HEK293 (cell line): ENCODE data around the gene MYL3.

Experiments
- PRDM10 ChIP-seq: fragments of 450-650 bp; formaldehyde crosslinking; IDR thresholded peaks from 2 replicates; pipeline ENCODE4 v1.5.1; 2016; ENCODE audit warnings: missing biosample characterization, missing genetic modification characterization
- SETDB1 ChIP-seq: IDR thresholded peaks from one replicate; pipeline ENCODE4 v1.6.1; 2017; ENCODE audit warnings: mild to moderate bottlenecking, low read length, moderate library complexity, mixed read lengths; ENCODE audit not compliant: insufficient read length
- ZBTB21 ChIP-seq: fragments of 450-650 bp; formaldehyde crosslinking; IDR thresholded peaks from 2 replicates; pipeline ENCODE4 v1.5.1; 2017; ENCODE audit warnings: missing biosample characterization, missing genetic modification characterization
- ZBTB44 ChIP-seq: fragments of 450-650 bp; IDR thresholded peaks from 2 replicates; pipeline ENCODE4 v1.5.1; 2018; ENCODE audit warnings: missing biosample characterization, mild to moderate bottlenecking, missing genetic modification characterization
- ZBTB8A ChIP-seq: fragments of 450-650 bp; formaldehyde crosslinking; IDR thresholded peaks from 2 replicates; pipeline ENCODE4 v1.5.1; 2016; ENCODE audit warnings: missing biosample characterization, missing genetic modification characterization
- ZNF155 ChIP-seq: fragments of 450-650 bp; formaldehyde crosslinking; IDR thresholded peaks from 2 replicates; pipeline ENCODE4 v1.5.1; 2016; ENCODE audit warnings: missing biosample characterization, missing genetic modification characterization
- ZNF639 ChIP-seq: fragments of 450-650 bp; formaldehyde crosslinking; IDR thresholded peaks from 2 replicates; pipeline ENCODE4 v1.5.1; 2016; ENCODE audit warnings: missing biosample characterization, missing genetic modification characterization
- ZNF707 ChIP-seq: fragments of 450-650 bp; formaldehyde crosslinking; IDR thresholded peaks from 2 replicates; pipeline ENCODE4 v1.5.1; 2016; ENCODE audit warnings: missing biosample characterization, missing genetic modification characterization
- TF ChIP-seq, protein P1 (sequence below): fragments of 450-650 bp; formaldehyde crosslinking; IDR thresholded peaks from 2 replicates; pipeline ENCODE4 v1.5.1; 2016; ENCODE audit warnings: missing biosample characterization, missing genetic modification characterization
- TF ChIP-seq, protein P2 (sequence below): fragments of 450-650 bp; formaldehyde crosslinking; IDR thresholded peaks from 2 replicates; pipeline ENCODE4 v1.5.1; 2017; ENCODE audit warnings: missing biosample characterization, missing genetic modification characterization

- TF ChIP-seq PRDM10 (no peak), SETDB1 (no peak), ZBTB8A (tag by site-specific recombination) (0 out of 2 replicates have a peak, but pooled peaks have one; percentile 9), ZNF639 (tag by site-specific recombination) (no peak), ZBTB21 (tag by site-specific recombination) (no peak), ZBTB44 (no peak), ZNF707 (no peak), ZNF155 (tag by site-specific recombination) (no peak)
- TF ChIP-seq, protein P1, sequence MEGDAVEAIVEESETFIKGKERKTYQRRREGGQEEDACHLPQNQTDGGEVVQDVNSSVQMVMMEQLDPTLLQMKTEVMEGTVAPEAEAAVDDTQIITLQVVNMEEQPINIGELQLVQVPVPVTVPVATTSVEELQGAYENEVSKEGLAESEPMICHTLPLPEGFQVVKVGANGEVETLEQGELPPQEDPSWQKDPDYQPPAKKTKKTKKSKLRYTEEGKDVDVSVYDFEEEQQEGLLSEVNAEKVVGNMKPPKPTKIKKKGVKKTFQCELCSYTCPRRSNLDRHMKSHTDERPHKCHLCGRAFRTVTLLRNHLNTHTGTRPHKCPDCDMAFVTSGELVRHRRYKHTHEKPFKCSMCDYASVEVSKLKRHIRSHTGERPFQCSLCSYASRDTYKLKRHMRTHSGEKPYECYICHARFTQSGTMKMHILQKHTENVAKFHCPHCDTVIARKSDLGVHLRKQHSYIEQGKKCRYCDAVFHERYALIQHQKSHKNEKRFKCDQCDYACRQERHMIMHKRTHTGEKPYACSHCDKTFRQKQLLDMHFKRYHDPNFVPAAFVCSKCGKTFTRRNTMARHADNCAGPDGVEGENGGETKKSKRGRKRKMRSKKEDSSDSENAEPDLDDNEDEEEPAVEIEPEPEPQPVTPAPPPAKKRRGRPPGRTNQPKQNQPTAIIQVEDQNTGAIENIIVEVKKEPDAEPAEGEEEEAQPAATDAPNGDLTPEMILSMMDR (tag by site-specific recombination): no peak
- TF ChIP-seq, protein P2, sequence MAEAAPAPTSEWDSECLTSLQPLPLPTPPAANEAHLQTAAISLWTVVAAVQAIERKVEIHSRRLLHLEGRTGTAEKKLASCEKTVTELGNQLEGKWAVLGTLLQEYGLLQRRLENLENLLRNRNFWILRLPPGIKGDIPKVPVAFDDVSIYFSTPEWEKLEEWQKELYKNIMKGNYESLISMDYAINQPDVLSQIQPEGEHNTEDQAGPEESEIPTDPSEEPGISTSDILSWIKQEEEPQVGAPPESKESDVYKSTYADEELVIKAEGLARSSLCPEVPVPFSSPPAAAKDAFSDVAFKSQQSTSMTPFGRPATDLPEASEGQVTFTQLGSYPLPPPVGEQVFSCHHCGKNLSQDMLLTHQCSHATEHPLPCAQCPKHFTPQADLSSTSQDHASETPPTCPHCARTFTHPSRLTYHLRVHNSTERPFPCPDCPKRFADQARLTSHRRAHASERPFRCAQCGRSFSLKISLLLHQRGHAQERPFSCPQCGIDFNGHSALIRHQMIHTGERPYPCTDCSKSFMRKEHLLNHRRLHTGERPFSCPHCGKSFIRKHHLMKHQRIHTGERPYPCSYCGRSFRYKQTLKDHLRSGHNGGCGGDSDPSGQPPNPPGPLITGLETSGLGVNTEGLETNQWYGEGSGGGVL (tag by site-specific recombination): peak; percentile 89
Observed at GRCh38 chr3:46845397-46845859, 17.8 kb downstream of the MYL3 start.
